AG09309 (cell line): ENCODE measurements around the gene FGF11.
A peak's percentile ranks its signal among the peaks of the same experiment; 100 is the strongest.

Source experiments
- DNase-seq: peaks from one replicate; pipeline ENCODE4 v3.0.0-alpha.2; 2010; ENCODE audit warnings: low read depth
- H3K4me3 ChIP-seq: 2 replicates; pipeline ENCODE4 v1.5.1; 2011; ENCODE audit warnings: mild to moderate bottlenecking, low read depth, low read length, moderate library complexity; ENCODE audit not compliant: control insufficient read depth
- CTCF ChIP-seq: IDR thresholded peaks from 2 replicates; pipeline ENCODE4 v1.5.1; 2011; ENCODE audit warnings: mild to moderate bottlenecking, low read depth, low read length, inconsistent platforms; ENCODE audit not compliant: insufficient read depth, control insufficient read depth; ENCODE audit errors: missing control alignments

The FGF11 gene

GRCh38 chr17:7483255-7484066 is 44.1 kb downstream of the FGF11 start:
- peak overlapping the region; percentile 92 for H3K4me3 ChIP-seq
- peak; percentile 73 for DNase-seq
- TF ChIP-seq CTCF: no peak

- no peak for TF ChIP-seq CTCF
- DNase-seq: peak; percentile 95
- H3K4me3 ChIP-seq: peak within 1 kb of the TSS; percentile 92
These were observed 45.0 kb downstream of the FGF11 start, which contains the start of gene POLR2A for GRCh38 chr17:7484067-7484918. TSS of gene POLR2A (plus strand) at chr17:7484366.

DNA sequence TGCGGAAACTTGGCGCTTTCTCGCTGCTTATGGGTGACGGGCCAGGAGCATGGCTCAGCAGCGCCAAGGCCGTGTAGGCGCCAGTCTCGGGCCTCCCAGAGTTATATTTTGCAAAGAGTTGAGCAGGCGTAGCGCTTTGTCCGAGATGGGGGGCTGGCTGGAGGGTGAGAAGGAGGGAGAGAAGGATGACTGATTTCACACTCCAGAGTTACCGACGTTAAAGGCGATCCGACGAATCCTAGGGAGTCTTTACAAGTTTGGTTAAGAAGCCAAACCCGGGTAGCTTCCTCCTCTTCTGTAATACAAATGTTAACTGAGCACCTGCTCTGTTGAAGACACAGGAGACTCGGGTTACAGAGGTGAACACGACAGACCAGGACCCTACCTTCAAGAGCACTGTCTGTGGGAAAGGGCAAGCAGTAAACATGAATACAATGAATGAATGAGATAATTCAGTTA is 45.6 kb downstream of the FGF11 start:
- no peak for DNase-seq
- peak overlapping the region; percentile 57 for H3K4me3 ChIP-seq
- TF ChIP-seq CTCF: peak; percentile 28

GRCh38 chr17:7486181-7486580 is 46.9 kb downstream of the FGF11 start:
- TF ChIP-seq CTCF: no peak
- H3K4me3 ChIP-seq: peak overlapping the region; percentile 57
- DNase-seq: no peak

- DNase-seq: no peak
- H3K4me3 ChIP-seq: no peak overlapping the region
- no peak for TF ChIP-seq CTCF
These were observed 50.8 kb downstream of the FGF11 start for GRCh38 chr17:7490144-7490543.

- H3K4me3 ChIP-seq: no peak overlapping the region
- no peak for DNase-seq
- no peak for TF ChIP-seq CTCF
These were observed 52.3 kb downstream of the FGF11 start for GRCh38 chr17:7491583-7491982.
